Loucy (cell line): Measurements from ENCODE around the gene PVALEF.

Source experiments
- CTCF ChIP-seq: fragments of 200-600 bp; sonication (generic); conservative IDR thresholded peaks from 2 replicates; pipeline ENCODE4 v1.5.1; 2014; ENCODE audit warnings: mild to moderate bottlenecking, antibody characterized with exemption, low read length
- EZH2phosphoT487 ChIP-seq: fragments of 200-600 bp; IDR thresholded peaks from 2 replicates; pipeline ENCODE4 v1.6.1; 2018; ENCODE audit warnings: antibody characterized with exemption, mild to moderate bottlenecking, moderate library complexity, borderline replicate concordance

GRCh38 chr17:81184555-81184954 is 19.2 kb downstream of the PVALEF start:
- no peak for TF ChIP-seq CTCF
- no peak for TF ChIP-seq EZH2phosphoT487
